Suprapubic skin (tissue), 4 donors: Measurements from ENCODE around the gene PTPRF.

Source experiments
- POLR2A ChIP-seq, 2 donors: fragments of 450-650 bp; IDR thresholded peaks; one replicate each; pipeline ENCODE4 v1.6.1; 2017; ENCODE audit warnings: antibody characterized with exemption in 2 of 2, mild to moderate bottlenecking in 2 of 2, moderate library complexity in 2 of 2
- POLR2AphosphoS5 ChIP-seq, 3 donors: sonication (generic); formaldehyde crosslinking; IDR thresholded peaks; one replicate each; pipeline ENCODE4 v1.6.1; 2017; ENCODE audit warnings: antibody characterized with exemption in 3 of 3
- TF ChIP-seq, protein P1 (sequence below), 2 donors: fragments of 200-600 bp in 1 of 2; fragments of 450-650 bp in 1 of 2; sonication (generic) in 1 of 2; IDR thresholded peaks; one replicate each; pipeline ENCODE4 v1.5.1; 2016 to 2019; ENCODE audit warnings: antibody characterized with exemption in 2 of 2, mild to moderate bottlenecking in 1 of 2, moderate library complexity in 1 of 2

DNA sequence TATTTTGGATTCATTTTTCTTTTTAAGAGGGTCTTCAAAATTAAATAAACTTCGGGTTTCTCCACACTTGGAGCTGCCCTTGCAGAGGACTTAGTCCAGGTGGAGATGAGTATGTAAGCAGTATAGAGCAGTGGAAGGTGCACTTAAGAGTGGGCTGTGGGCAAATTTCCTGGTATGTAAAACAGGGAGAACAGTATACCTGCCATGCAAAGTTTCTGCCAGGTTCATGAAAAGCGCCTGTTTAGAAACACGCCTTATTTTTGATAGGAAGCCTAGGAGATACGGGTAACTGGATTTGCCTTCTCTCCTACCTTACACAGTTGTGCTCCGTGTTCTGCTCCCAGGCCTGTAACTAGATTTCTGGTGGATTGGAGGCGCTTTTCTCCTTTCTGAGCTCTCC, 120.5 kb downstream of the PTPRF start:
- TF ChIP-seq POLR2AphosphoS5 (IDR thresholded peaks at IDR 0.05) (no peak), POLR2A (IDR thresholded peaks at IDR 0.05) (no peak)
- TF ChIP-seq, protein P1, sequence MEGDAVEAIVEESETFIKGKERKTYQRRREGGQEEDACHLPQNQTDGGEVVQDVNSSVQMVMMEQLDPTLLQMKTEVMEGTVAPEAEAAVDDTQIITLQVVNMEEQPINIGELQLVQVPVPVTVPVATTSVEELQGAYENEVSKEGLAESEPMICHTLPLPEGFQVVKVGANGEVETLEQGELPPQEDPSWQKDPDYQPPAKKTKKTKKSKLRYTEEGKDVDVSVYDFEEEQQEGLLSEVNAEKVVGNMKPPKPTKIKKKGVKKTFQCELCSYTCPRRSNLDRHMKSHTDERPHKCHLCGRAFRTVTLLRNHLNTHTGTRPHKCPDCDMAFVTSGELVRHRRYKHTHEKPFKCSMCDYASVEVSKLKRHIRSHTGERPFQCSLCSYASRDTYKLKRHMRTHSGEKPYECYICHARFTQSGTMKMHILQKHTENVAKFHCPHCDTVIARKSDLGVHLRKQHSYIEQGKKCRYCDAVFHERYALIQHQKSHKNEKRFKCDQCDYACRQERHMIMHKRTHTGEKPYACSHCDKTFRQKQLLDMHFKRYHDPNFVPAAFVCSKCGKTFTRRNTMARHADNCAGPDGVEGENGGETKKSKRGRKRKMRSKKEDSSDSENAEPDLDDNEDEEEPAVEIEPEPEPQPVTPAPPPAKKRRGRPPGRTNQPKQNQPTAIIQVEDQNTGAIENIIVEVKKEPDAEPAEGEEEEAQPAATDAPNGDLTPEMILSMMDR (IDR thresholded peaks at IDR 0.05): no peak
